OCI-LY1 (cell line): Measurements from ENCODE around the gene DALRD3.

ENCODE experiments used
- H2AFZ ChIP-seq: fragments of 200-600 bp; sonication (generic), shearing (Covaris generic); 2 replicates; pipeline ENCODE4 v1.6.0; 2014; ENCODE audit warnings: antibody characterized with exemption, mild to moderate bottlenecking, low read length
- H3F3A ChIP-seq: fragments of 200-600 bp; sonication (generic), shearing (Covaris generic); 2 replicates; pipeline ENCODE4 v1.6.0; 2014; ENCODE audit warnings: mild to moderate bottlenecking, antibody characterized with exemption, low read length, moderate library complexity; ENCODE audit not compliant: insufficient read depth
- H3K27ac ChIP-seq: fragments of 200-600 bp; sonication (generic); 2 replicates; pipeline ENCODE4 v1.5.1; 2014; ENCODE audit warnings: low read length, mixed run types, mild to moderate bottlenecking, low read depth; ENCODE audit not compliant: poor library complexity, severe bottlenecking
- H3K27me3 ChIP-seq: fragments of 200-600 bp; sonication (generic); 2 replicates; pipeline ENCODE4 v1.6.0; 2014; ENCODE audit warnings: antibody characterized with exemption, mild to moderate bottlenecking, low read length, moderate library complexity; ENCODE audit not compliant: insufficient read depth
- H3K36me3 ChIP-seq: fragments of 200-600 bp; sonication (generic); 2 replicates; pipeline ENCODE4 v1.6.1; 2014; ENCODE audit warnings: mild to moderate bottlenecking, antibody characterized with exemption, low read length, moderate library complexity, mixed read lengths; ENCODE audit not compliant: insufficient read depth
- H3K4me1 ChIP-seq: fragments of 200-600 bp; sonication (generic); 2 replicates; pipeline ENCODE4 v1.5.1; 2014; ENCODE audit warnings: mild to moderate bottlenecking, low read length, moderate library complexity; ENCODE audit not compliant: insufficient read depth, severe bottlenecking
- H3K4me2 ChIP-seq: fragments of 200-600 bp; sonication (generic), shearing (Covaris generic); 2 replicates; pipeline ENCODE4 v1.6.1; 2014; ENCODE audit warnings: low read length
- H3K4me3 ChIP-seq: fragments of 200-600 bp; sonication (generic); 2 replicates; pipeline ENCODE4 v1.5.1; 2014; ENCODE audit warnings: low read length, low read depth, mild to moderate bottlenecking, mixed read lengths; ENCODE audit not compliant: poor library complexity, severe bottlenecking
- H3K79me2 ChIP-seq: fragments of 200-600 bp; shearing (Covaris generic); 2 replicates; pipeline ENCODE4 v1.6.1; 2016; ENCODE audit warnings: mixed run types, low read length, mixed read lengths; ENCODE audit not compliant: insufficient read depth
- H3K9ac ChIP-seq: fragments of 200-600 bp; sonication (generic), shearing (Covaris generic); 2 replicates; pipeline ENCODE4 v1.6.1; 2014; ENCODE audit warnings: mild to moderate bottlenecking, low read length, mixed read lengths
- H3K9me2 ChIP-seq: fragments of 200-600 bp; sonication (generic), shearing (Covaris generic); 2 replicates; pipeline ENCODE4 v1.6.1; 2014; ENCODE audit warnings: low read depth, mild to moderate bottlenecking, low read length, mixed read lengths
- H3K9me3 ChIP-seq: fragments of 200-600 bp; shearing (Covaris generic); 2 replicates; pipeline ENCODE4 v1.6.1; 2014; ENCODE audit warnings: low read length, mixed read lengths
- H4K20me1 ChIP-seq: fragments of 200-600 bp; sonication (generic), shearing (Covaris generic); 2 replicates; pipeline ENCODE4 v1.6.0; 2016; ENCODE audit warnings: mild to moderate bottlenecking, low read length; ENCODE audit not compliant: insufficient read depth
- CTCF ChIP-seq: fragments of 200-600 bp; sonication (generic), shearing (Covaris generic); IDR thresholded peaks from 2 replicates; pipeline ENCODE4 v1.5.1; 2017; ENCODE audit warnings: mild to moderate bottlenecking, antibody characterized with exemption, low read length, moderate library complexity, mixed read lengths
- EZH2 ChIP-seq: fragments of 200-600 bp; sonication (generic), shearing (Covaris generic); IDR thresholded peaks from 2 replicates; pipeline ENCODE4 v1.8.0; 2017; ENCODE audit warnings: borderline replicate concordance, mixed run types, mild to moderate bottlenecking, antibody characterized with exemption, low read length, moderate library complexity, mixed read lengths

The DALRD3 gene

GRCh38 chr3:49025005-49025792, 6.8 kb upstream of the DALRD3 start:
- no peak overlapping the region for H3K9ac ChIP-seq
- no peaks in the 10 kb centered on the region for H3K9me3 ChIP-seq
- H2AFZ ChIP-seq = no peak overlapping the region
- TF ChIP-seq EZH2 = no peak
- peaks cover 54% of the 10 kb centered on the region for H3K4me1 ChIP-seq
- 0 out of 2 replicates have a peak, but pooled peaks cover 2% of the 10 kb centered on the region for H3F3A ChIP-seq
- no peaks in the 10 kb centered on the region for H4K20me1 ChIP-seq
- H3K36me3 ChIP-seq = peaks cover 64% of the 10 kb centered on the region
- no peak overlapping the region; the same call in 1 of the 2 replicates for H3K4me2 ChIP-seq
- no peaks in the 10 kb centered on the region for H3K27me3 ChIP-seq
- peaks cover 6% of the 10 kb centered on the region; the same call in 1 of the 2 replicates for H3K79me2 ChIP-seq
- no peak overlapping the region for H3K4me3 ChIP-seq
- peak overlapping the region; percentile 4 for H3K27ac ChIP-seq
- no peaks in the 10 kb centered on the region for H3K9me2 ChIP-seq

GRCh38 chr3:49024449-49024848, 6.1 kb upstream of the DALRD3 start:
- no peak overlapping the region for H3K4me3 ChIP-seq
- no peak overlapping the region for H3K27ac ChIP-seq
- H3K4me2 ChIP-seq = no peak overlapping the region
- no peak overlapping the region for H2AFZ ChIP-seq
- H3K27me3 ChIP-seq = no peaks in the 10 kb centered on the region
- peaks cover 58% of the 10 kb centered on the region for H3K4me1 ChIP-seq
- H3K9ac ChIP-seq = no peak overlapping the region
- H3F3A ChIP-seq = no peaks in the 10 kb centered on the region
- H3K79me2 ChIP-seq = peaks cover 13% of the 10 kb centered on the region; the same call in 1 of the 2 replicates
- TF ChIP-seq EZH2 = no peak
- TF ChIP-seq CTCF = no peak
- H3K9me3 ChIP-seq = no peaks in the 10 kb centered on the region
- no peaks in the 10 kb centered on the region for H3K9me2 ChIP-seq
- H4K20me1 ChIP-seq = no peaks in the 10 kb centered on the region
- peaks cover 59% of the 10 kb centered on the region for H3K36me3 ChIP-seq

GRCh38 chr3:49023775-49024174, 5.4 kb upstream of the DALRD3 start:
- H3K4me3 ChIP-seq = no peak overlapping the region
- H3F3A ChIP-seq = no peaks in the 10 kb centered on the region
- H3K9me3 ChIP-seq = no peaks in the 10 kb centered on the region
- no peak overlapping the region for H2AFZ ChIP-seq
- H3K36me3 ChIP-seq = peaks cover 58% of the 10 kb centered on the region
- no peak overlapping the region for H3K9ac ChIP-seq
- peaks cover 13% of the 10 kb centered on the region; the same call in 1 of the 2 replicates for H3K79me2 ChIP-seq
- no peaks in the 10 kb centered on the region for H3K27me3 ChIP-seq
- H4K20me1 ChIP-seq = no peaks in the 10 kb centered on the region
- H3K4me2 ChIP-seq = no peak overlapping the region
- H3K9me2 ChIP-seq = no peaks in the 10 kb centered on the region
- peaks cover 63% of the 10 kb centered on the region for H3K4me1 ChIP-seq
- H3K27ac ChIP-seq = no peak overlapping the region
- no peak for TF ChIP-seq CTCF
- TF ChIP-seq EZH2 = no peak
